HG03175 (cell line): Measurements from ENCODE around the gene ZNF587.
"Not testable (repeated sequence)": the region's sequence is repeated elsewhere in the genome, so short reads cannot be mapped to it uniquely, and the experiment has no call there.

ENCODE experiments used
- ATAC-seq: cut with Tn5 transposase; IDR thresholded peaks from one replicate; pipeline ENCODE4 v1.9.1; 2021; ENCODE audit warnings: mild to moderate bottlenecking, moderate library complexity; ENCODE audit not compliant: unreplicated experiment

The ZNF587 gene

DNA sequence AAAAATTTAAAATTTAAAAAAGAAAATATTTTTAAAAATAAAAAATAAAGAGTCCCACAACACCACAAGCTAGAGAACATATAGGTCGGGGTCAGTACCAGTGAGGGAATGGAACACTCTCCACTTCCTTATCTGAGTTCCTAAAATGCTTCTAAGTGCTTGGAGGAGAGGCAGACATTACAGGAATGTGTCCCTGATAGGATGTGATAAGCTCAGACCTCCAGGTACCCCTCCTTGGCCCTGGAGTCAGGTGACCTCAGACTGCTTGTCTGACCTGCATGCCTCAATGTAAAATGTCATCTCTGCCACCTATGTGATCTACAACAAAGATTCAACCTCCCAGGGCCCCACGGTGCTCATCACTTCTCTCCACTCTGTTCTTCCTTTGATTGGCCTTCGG, 36.4 kb downstream of the ZNF587 start:
- ATAC-seq, result no peak

DNA sequence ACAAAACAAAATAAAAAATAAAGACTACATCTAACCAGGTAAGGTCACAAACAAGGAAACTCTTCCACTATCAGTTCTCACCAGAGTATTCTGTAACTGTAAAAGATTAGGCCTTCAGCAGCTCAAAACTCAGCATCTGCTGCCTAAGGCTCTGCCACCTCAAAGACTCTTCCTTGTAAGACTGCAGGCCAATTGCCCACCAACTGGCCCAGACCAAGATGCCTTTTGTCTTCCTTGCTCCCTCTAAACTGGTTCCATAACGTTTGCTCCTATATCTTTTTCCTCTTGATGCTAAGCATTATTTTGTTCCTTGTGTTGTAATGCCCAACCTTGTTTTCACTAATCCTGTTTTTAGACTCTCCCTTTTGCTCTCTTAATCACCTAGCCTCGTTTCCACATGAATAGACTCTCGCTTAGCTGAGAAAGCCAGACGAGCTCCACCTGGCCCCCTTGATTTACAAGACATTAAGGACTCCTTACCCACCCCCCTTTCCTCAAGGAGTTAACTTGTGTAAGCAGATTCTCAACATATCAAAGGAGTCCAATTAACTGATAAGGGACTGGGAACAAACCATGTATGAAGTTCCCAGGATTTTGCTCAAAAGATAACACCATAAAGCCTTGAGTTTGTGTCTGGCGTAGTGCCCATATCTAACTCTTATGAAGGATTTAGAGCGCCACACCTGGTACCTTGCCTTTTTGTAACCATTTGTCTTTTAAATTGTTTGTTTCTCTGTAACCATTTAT, 37.7 kb downstream of the ZNF587 start:
- no peak for ATAC-seq

DNA sequence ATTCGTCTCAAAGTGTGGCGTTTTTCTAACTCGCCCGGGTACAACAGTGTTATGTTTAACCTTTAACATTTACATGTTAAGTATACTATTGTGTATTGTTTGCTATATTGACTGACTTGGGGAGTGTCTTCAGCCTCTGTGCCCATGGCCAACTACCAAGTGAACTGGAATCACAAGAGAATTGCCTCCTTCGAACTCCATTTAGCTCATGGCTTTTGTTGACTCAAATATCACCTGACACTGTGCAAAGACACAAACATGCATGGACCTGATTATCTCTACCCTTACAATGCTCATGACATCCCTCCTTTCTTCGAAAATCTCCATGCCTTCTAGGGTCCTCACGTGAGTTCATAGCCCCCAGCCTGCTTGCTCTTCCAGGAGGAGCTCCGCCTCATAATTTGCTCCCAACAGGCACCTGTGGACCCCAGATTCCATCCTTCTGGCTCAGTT, 38.5 kb downstream of the ZNF587 start:
- ATAC-seq, result no peak

DNA sequence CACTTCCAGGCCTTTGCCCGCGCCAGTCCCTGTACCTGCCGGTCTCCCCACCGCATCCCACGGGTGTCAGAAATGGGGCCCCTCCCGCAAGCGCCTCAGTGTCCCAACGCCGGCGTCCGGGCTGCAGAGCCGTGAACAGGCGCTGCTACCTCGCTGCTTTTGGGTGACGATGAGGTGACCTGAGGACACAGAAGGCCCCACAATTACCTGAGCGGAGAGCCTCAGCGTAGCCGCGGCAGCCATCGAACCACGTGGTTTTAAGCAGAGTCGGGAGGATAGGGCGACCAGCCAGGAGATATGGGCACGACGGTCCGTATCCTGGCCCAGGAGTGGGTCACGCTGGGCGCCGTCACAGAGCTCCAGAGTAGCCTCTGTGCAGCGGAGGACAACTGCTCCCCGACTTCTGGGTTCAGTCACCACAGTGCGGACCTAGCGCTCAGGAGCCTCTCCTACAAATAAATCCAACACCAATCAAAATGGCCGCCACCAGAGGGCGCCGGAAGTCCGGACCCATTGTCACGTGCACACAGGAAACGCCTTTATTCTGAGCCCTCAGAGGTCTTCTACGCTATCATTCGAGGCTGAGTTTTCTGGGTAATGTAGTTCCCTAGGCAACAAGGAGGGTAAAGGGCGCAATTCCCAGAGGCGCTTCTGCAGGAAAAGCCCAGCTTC, 39.0 kb downstream of the ZNF587 start, which contains the start of gene ZNF814:
Gene ZNF814, minus strand, starts transcription at position 478 of the 672 bp plus-strand sequence. Its CDS starts 235 bp downstream, at position 243.
- ATAC-seq, result peak; percentile 87

DNA sequence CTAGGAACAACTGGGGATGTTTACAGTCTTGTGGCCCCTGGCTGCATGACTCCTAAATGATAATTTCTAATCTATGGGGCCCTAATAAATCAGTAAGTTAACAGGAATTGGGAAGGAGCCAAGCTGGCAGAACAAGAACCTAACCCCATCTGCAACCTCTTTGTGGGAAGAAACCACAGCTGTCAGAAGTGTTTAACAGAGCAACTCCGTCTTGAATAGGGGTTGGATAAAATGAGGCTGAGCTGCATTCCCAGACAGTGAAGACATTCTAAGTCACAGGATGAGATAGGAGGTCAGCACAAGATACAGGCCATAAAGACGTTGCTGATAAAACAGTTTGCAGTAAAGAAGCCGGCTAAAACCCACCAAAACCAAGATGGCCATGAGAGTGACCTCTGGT, 41.0 kb downstream of the ZNF587 start:
- not testable (repeated sequence) for ATAC-seq

DNA sequence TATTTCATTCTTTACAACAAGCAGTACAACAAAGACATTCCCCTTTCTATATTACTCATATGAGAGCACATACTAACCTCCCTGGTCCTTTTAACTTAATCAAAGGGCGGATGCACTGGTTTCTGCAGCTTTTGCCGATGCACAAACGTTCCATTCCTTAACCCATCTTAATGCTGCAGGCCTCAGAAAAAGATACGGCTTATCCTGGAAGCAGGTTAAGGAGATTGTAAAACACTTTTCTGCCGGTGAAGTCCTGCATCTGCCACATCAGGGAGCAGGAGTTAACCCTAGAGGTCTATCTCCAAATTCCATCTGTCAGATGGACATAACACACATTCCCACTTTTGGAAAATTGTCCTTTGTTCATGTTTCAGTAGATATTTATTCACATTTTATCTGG, 50.7 kb downstream of the ZNF587 start:
- ATAC-seq, result no peak

DNA sequence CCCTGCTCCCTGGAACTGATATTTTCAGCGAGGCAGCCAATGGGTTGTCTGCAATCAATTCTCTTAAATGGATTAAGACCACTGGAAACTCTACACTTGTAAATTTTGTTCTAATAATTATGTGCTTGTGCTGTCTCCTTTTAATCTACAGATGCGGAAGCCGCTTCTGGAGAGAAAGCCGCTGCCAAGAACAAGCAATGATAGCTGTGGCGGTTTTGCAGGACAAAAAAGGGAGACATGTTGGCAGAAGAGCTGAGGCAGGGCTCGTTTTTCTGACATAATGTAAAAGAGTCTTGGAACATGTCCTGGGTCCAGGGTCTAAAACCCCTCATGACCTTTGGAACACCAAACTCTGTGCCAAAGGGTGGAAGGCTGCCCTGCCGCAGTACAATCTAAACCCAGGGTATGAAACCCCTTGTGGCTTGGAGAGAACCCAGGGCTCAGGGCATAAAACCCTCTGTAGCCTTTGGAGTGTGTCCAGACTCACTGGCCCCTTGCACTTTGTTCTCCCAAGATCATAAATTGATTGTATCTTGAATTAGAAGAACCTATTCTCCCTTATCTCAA, 54.0 kb downstream of the ZNF587 start:
- ATAC-seq, result no peak

DNA sequence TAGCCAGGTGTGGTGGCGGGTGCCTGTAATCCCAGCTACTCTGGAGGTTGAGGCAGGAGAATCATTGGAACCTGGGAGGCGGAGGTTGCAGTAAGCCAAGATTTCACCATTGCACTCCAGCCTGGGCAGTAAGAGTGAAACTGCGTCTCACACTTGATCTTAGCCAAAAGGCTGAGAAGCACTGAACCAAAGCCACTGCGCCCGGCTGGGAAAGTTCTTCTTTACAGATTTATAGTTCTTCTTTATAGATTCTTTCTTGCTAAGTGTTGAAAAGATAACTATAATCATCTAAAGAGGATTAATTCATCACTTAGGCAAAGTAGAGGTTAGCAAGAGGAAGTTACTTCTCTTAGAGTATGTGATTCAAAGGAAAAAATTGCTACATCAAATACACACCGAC, 55.6 kb downstream of the ZNF587 start:
- ATAC-seq, result no peak

DNA sequence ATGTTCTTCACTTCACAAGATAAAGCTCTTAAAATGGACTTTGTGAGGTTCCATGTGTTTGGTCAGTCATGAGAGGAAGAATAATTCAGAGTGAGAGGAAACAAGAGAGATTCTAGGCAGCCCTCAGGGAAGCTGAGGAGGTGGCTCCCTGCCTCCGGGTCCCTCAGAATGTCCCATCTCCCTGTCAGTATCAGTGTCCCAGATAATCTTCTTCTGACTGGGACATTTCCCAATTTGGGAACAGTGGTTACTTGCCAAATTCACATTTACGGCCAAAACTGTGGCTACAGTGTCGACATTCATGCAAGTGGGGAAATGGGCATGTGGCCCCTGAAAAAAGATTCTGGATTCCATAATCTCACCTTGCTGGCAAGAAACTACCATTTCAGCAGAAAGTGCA, 57.7 kb downstream of the ZNF587 start:
- no peak for ATAC-seq

DNA sequence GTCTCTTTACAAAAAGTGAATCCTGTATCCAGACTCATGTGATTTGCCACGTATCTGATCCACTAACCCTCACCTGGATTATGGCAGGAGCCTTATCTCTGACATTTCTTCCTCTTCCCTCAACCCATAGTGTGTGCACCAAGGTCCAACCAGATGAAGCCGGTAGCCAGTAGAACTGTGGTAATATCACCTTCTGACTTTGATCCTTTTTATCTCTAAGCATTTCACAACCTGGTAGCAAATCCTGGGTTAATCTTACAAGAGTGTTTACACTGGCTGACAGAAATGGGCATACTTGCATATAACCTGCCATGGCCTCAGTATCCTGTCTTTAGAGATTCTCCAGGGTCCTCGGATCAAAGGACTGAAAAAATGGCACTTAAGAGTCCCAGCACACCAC, 64.9 kb downstream of the ZNF587 start:
- ATAC-seq, result no peak
